Tibial nerve (tissue), 4 donors: ENCODE data around the gene NET1. TPM values are rescaled to one million over a fixed set of nuclear protein-coding genes. Genes with fewer than 3 reads are reported as not detected.
A peak's percentile ranks its signal among the peaks of the same experiment; 100 is the strongest.

Experiments
- DNase-seq, 2 donors: peaks; one replicate each; pipeline ENCODE4 v3.0.0-alpha.2; 2019; ENCODE audit warnings: low spot score in 2 of 2
- H3K27ac ChIP-seq, 4 donors: fragments of 200-600 bp; sonication (generic) in 3 of 4; one replicate each; pipeline ENCODE4 v1.5.1; 2017 to 2019; ENCODE audit warnings: mild to moderate bottlenecking in 1 of 4
- H3K27me3 ChIP-seq, 2 donors: fragments of 200-600 bp; sonication (generic) in 1 of 2; one replicate each; pipeline versions ENCODE4 v1.5.1 to v1.6.0; 2017 to 2019
- H3K36me3 ChIP-seq, 3 donors: fragments of 200-600 bp; sonication (generic); one replicate each; pipeline ENCODE4 v1.5.1; 2018 to 2019
- H3K4me1 ChIP-seq, 4 donors: fragments of 200-600 bp; sonication (generic) in 3 of 4; one replicate each; pipeline ENCODE4 v1.5.1; 2017 to 2019
- H3K4me3 ChIP-seq, 4 donors: fragments of 200-600 bp; sonication (generic) in 3 of 4; one replicate each; pipeline ENCODE4 v1.5.1; 2017 to 2019; ENCODE audit warnings: mild to moderate bottlenecking in 1 of 4, moderate library complexity in 1 of 4
- H3K9me3 ChIP-seq, 4 donors: fragments of 200-600 bp; sonication (generic) in 3 of 4; one replicate each; pipeline ENCODE4 v1.5.1; 2017 to 2019
- CTCF ChIP-seq, 5 experiments: fragments of 200-600 bp in 3 of 5; fragments of 450-650 bp in 2 of 5; sonication (generic) in 3 of 5; IDR thresholded peaks; one replicate each; pipeline ENCODE4 v1.5.1; 2016 to 2019; ENCODE audit warnings: antibody characterized with exemption in 5 of 5, mild to moderate bottlenecking in 3 of 5, moderate library complexity in 2 of 5
- EP300 ChIP-seq, 2 donors: sonication (generic); formaldehyde crosslinking; IDR thresholded peaks; one replicate each; pipeline ENCODE4 v1.6.1; 2017; ENCODE audit warnings: antibody characterized with exemption in 2 of 2, mild to moderate bottlenecking in 1 of 2
- POLR2A ChIP-seq, 2 donors: fragments of 450-650 bp; IDR thresholded peaks; one replicate each; pipeline ENCODE4 v1.6.1; 2017; ENCODE audit warnings: antibody characterized with exemption in 2 of 2, mild to moderate bottlenecking in 2 of 2, moderate library complexity in 2 of 2
- WGBS, 2 donors: methylation state at CpG; one replicate each; pipeline ENCODE4 v1.1.5; 2018; 5-methylcytosine and 5-hydroxymethylcytosine counted together
- total RNA-seq, 4 donors: library from RNA; depleted of rRNA; stranded (reverse); fragments of >200 nt; gene quantifications; one replicate each; pipeline ENCODE4 v1.1.0, GENCODE V29; 2016

NET1 gene
- total RNA-seq, 4 donors from 2014 or later, result 66.0 to 133 (median 91.3) TPM

GRCh38 chr10:5450605-5451384 lies 38.4 kb downstream of the NET1 start:
- 65 to 67% methylated on average over 4 of the region's 4 CpGs for WGBS, 2 donors
- H3K9me3 ChIP-seq, result no peaks in the 10 kb centered on the region
- no peak for TF ChIP-seq POLR2A (IDR thresholded peaks at IDR 0.05)
- no peak for TF ChIP-seq EP300 (IDR thresholded peaks at IDR 0.05)
- TF ChIP-seq CTCF (IDR thresholded peaks at IDR 0.05), result no peak
- peak overlapping the region in 1 of 4 donors; percentile 85 for H3K27ac ChIP-seq
- no peaks in the 10 kb centered on the region for H3K27me3 ChIP-seq
- peak overlapping the region in 2 of 4 donors; percentile 19 to 58 for H3K4me3 ChIP-seq
- no peak for DNase-seq
- peaks cover 0 to 39% (median 0%) of the 10 kb centered on the region in 3 donors for H3K36me3 ChIP-seq
- H3K4me1 ChIP-seq, result peaks cover 0 to 33% (median 0%) of the 10 kb centered on the region in 4 donors

- no peak for TF ChIP-seq CTCF (IDR thresholded peaks at IDR 0.05)
- no peak for TF ChIP-seq EP300 (IDR thresholded peaks at IDR 0.05)
- no peak for TF ChIP-seq POLR2A (IDR thresholded peaks at IDR 0.05)
- Histone ChIP-seq H3K27me3 (no peaks in the 10 kb centered on the region), H3K4me3 (no peak overlapping the region), H3K27ac (no peak overlapping the region), H3K4me1 (peaks cover 0 to 27% (median 0%) of the 10 kb centered on the region in 4 donors), H3K36me3 (peaks cover 0 to 69% (median 0%) of the 10 kb centered on the region in 3 donors), H3K9me3 (no peaks in the 10 kb centered on the region)
- DNase-seq, result no peak
- 85 to 87% methylated on average over 13 of the region's 13 CpGs for WGBS, 2 donors
These were observed 41.6 kb downstream of the NET1 start for GRCh38 chr10:5453749-5454489.

- no peaks in the 10 kb centered on the region for H3K9me3 ChIP-seq
- H3K4me3 ChIP-seq, result no peak overlapping the region
- no peak overlapping the region for H3K27ac ChIP-seq
- WGBS, 2 donors, result 81 to 90% methylated on average over 12 of the region's 12 CpGs
- peaks cover 0 to 79% (median 0%) of the 10 kb centered on the region in 3 donors for H3K36me3 ChIP-seq
- no peak for DNase-seq
- H3K27me3 ChIP-seq, result no peaks in the 10 kb centered on the region
- H3K4me1 ChIP-seq, result peaks cover 0 to 6% (median under 1%) of the 10 kb centered on the region in 4 donors
- TF ChIP-seq EP300 (IDR thresholded peaks at IDR 0.05) (no peak), POLR2A (IDR thresholded peaks at IDR 0.05) (no peak), CTCF (IDR thresholded peaks at IDR 0.05) (no peak)
These were observed 44.2 kb downstream of the NET1 start for GRCh38 chr10:5456563-5456962.

GRCh38 chr10:5457741-5458140 lies 45.4 kb downstream of the NET1 start:
- 89 to 94% methylated on average over 3 of the region's 3 CpGs for WGBS, 2 donors
- no peak for DNase-seq
- Histone ChIP-seq H3K27ac (no peak overlapping the region), H3K4me3 (no peak overlapping the region), H3K4me1 (peaks cover 0 to 18% (median 5%) of the 10 kb centered on the region in 4 donors), H3K36me3 (peaks cover 0 to 71% (median 0%) of the 10 kb centered on the region in 3 donors), H3K27me3 (no peaks in the 10 kb centered on the region), H3K9me3 (no peaks in the 10 kb centered on the region)
- no peak for TF ChIP-seq POLR2A (IDR thresholded peaks at IDR 0.05)
- no peak for TF ChIP-seq CTCF (IDR thresholded peaks at IDR 0.05)
- no peak for TF ChIP-seq EP300 (IDR thresholded peaks at IDR 0.05)

- H3K27me3 ChIP-seq, result no peaks in the 10 kb centered on the region
- TF ChIP-seq CTCF (IDR thresholded peaks at IDR 0.05) (no peak), EP300 (IDR thresholded peaks at IDR 0.05) (no peak), POLR2A (IDR thresholded peaks at IDR 0.05) (no peak)
- H3K36me3 ChIP-seq, result peaks cover 0 to 64% (median 0%) of the 10 kb centered on the region in 3 donors
- WGBS, 2 donors, result 98 to 100% methylated on average over 1 of the region's 1 CpG
- no peak overlapping the region for H3K4me3 ChIP-seq
- H3K9me3 ChIP-seq, result no peaks in the 10 kb centered on the region
- peaks cover 0 to 18% (median 5%) of the 10 kb centered on the region in 4 donors for H3K4me1 ChIP-seq
- no peak overlapping the region for H3K27ac ChIP-seq
- DNase-seq, result no peak
These were observed 46.1 kb downstream of the NET1 start for GRCh38 chr10:5458425-5458824.
